Parathyroid adenoma (tissue), 2 donors: Measurements from ENCODE around the gene MRPS26.
"Not testable (repeated sequence)": the region's sequence is repeated elsewhere in the genome, so short reads cannot be mapped to it uniquely, and the experiment has no call there.

ENCODE experiments used
- H2AFZ ChIP-seq: fragments of 300-600 bp; sonication (generic); one replicate; pipeline ENCODE4 v1.7.0; 2017; ENCODE audit warnings: antibody characterized with exemption, mild to moderate bottlenecking
- H3K27ac ChIP-seq: fragments of 300-600 bp; sonication (generic); one replicate; pipeline ENCODE4 v1.7.0; 2017
- H3K27me3 ChIP-seq: fragments of 300-600 bp; sonication (generic); one replicate; pipeline ENCODE4 v1.7.0; 2017; ENCODE audit warnings: low read length; ENCODE audit not compliant: control insufficient read depth, insufficient read depth
- H3K36me3 ChIP-seq: fragments of 300-600 bp; sonication (generic); one replicate; pipeline ENCODE4 v1.7.0; 2017; ENCODE audit warnings: low read length; ENCODE audit not compliant: control insufficient read depth, insufficient read depth
- H3K4me1 ChIP-seq: fragments of 300-600 bp; sonication (generic); one replicate; pipeline ENCODE4 v1.7.0; 2017; ENCODE audit warnings: control low read depth
- H3K4me2 ChIP-seq: fragments of 300-600 bp; sonication (generic); one replicate; pipeline ENCODE4 v1.7.0; 2017; ENCODE audit warnings: low read length
- H3K4me3 ChIP-seq: fragments of 300-600 bp; sonication (generic); one replicate; pipeline ENCODE4 v1.7.0; 2017; ENCODE audit warnings: low read depth, low read length
- H3K79me2 ChIP-seq: fragments of 300-600 bp; sonication (generic); one replicate; pipeline ENCODE4 v1.7.0; 2017; ENCODE audit warnings: control low read depth
- H3K9ac ChIP-seq: fragments of 300-600 bp; sonication (generic); one replicate; pipeline ENCODE4 v1.7.0; 2017; ENCODE audit warnings: mild to moderate bottlenecking
- H3K9me3 ChIP-seq: fragments of 300-600 bp; sonication (generic); one replicate; pipeline ENCODE4 v1.7.0; 2017; ENCODE audit warnings: low read length; ENCODE audit not compliant: control insufficient read depth
- TF ChIP-seq, protein P1 (sequence below): fragments of 300-600 bp; sonication (generic); IDR thresholded peaks from one replicate; pipeline ENCODE4 v1.7.0; 2017; ENCODE audit warnings: antibody characterized with exemption, mild to moderate bottlenecking
- donor health status: primary hyperparathyroidism.

MRPS26 gene

DNA sequence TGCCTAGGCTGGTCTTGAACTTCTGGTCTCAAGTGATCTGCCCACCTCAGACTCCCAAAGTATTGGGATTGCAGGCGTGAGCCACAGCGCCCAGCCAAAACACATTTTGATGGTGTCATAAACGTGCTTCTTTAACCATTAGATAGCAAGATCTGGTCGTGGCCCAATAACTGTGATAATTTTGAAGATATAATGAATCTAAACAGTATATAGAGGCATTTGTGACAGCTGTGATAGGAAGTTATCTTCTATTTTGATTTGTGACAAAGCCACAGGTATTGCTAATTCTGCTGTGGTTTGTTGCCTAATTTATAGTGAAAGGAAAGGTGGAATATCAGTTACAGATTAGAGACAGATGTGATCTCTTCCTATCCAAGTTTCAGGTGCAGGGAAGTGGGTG is 24.9 kb downstream of the MRPS26 start:
- H3K4me3 ChIP-seq, result no peak overlapping the region
- no peaks in the 10 kb centered on the region for H3K27me3 ChIP-seq
- H3K9ac ChIP-seq, result no peak overlapping the region
- no peaks in the 10 kb centered on the region for H3K79me2 ChIP-seq
- no peaks in the 10 kb centered on the region for H3K36me3 ChIP-seq
- H2AFZ ChIP-seq, result no peak overlapping the region
- no peak overlapping the region for H3K27ac ChIP-seq
- H3K4me2 ChIP-seq, result no peak overlapping the region
- TF ChIP-seq, protein P1, sequence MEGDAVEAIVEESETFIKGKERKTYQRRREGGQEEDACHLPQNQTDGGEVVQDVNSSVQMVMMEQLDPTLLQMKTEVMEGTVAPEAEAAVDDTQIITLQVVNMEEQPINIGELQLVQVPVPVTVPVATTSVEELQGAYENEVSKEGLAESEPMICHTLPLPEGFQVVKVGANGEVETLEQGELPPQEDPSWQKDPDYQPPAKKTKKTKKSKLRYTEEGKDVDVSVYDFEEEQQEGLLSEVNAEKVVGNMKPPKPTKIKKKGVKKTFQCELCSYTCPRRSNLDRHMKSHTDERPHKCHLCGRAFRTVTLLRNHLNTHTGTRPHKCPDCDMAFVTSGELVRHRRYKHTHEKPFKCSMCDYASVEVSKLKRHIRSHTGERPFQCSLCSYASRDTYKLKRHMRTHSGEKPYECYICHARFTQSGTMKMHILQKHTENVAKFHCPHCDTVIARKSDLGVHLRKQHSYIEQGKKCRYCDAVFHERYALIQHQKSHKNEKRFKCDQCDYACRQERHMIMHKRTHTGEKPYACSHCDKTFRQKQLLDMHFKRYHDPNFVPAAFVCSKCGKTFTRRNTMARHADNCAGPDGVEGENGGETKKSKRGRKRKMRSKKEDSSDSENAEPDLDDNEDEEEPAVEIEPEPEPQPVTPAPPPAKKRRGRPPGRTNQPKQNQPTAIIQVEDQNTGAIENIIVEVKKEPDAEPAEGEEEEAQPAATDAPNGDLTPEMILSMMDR, result no peak
- no peaks in the 10 kb centered on the region for H3K9me3 ChIP-seq
- peaks cover 5% of the 10 kb centered on the region for H3K4me1 ChIP-seq

DNA sequence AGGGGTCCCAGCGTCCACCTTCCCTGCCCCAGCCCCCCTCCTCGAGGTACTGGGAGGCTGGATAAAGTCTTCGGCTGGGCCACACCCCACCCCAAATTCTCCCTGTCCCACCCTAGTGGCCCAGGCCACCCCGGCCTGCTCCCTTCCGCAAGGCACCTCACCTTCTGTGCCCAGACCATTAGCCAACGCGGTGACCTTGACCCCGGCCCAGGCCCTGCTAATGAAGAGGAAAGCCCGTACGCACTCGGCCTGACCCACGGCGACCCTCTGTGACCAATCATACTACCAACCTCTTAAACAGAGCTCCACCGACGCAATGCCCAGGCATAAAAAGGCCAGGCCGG is 25.4 kb downstream of the MRPS26 start:
- H3K79me2 ChIP-seq, result no peaks in the 10 kb centered on the region
- H3K9ac ChIP-seq, result no peak overlapping the region
- H3K4me1 ChIP-seq, result peaks cover 5% of the 10 kb centered on the region
- H3K9me3 ChIP-seq, result no peaks in the 10 kb centered on the region
- TF ChIP-seq, protein P1, result no peak
- H2AFZ ChIP-seq, result no peak overlapping the region
- no peaks in the 10 kb centered on the region for H3K27me3 ChIP-seq
- peak overlapping the region; percentile 9 for H3K4me2 ChIP-seq
- no peak overlapping the region for H3K4me3 ChIP-seq
- H3K27ac ChIP-seq, result no peak overlapping the region
- H3K36me3 ChIP-seq, result no peaks in the 10 kb centered on the region

DNA sequence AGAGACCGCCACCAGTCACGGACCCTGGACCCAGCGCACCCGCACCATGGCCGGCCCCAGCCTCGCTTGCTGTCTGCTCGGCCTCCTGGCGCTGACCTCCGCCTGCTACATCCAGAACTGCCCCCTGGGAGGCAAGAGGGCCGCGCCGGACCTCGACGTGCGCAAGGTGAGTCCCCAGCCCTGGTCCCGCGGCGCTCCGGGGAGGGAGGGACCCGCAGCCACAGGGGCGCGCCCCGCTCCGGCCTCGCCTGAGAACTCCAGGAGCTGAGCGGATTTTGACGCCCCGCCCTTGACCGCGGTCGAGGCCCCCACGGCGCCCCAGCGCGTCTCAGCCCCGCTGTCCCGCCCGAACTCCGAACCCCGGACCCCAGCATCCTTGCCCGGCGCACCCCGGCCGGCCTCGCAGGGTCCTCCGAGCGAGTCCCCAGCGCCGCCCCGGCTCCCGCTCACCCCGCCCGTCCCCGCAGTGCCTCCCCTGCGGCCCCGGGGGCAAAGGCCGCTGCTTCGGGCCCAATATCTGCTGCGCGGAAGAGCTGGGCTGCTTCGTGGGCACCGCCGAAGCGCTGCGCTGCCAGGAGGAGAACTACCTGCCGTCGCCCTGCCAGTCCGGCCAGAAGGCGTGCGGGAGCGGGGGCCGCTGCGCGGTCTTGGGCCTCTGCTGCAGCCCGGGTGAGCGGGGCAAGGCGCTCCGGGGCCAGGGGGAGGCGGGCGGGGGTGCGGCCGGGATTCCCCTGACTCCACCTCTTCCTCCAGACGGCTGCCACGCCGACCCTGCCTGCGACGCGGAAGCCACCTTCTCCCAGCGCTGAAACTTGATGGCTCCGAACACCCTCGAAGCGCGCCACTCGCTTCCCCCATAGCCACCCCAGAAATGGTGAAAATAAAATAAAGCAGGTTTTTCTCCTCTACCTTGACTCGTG is 26.0 kb downstream of the MRPS26 start, which contains the start of gene OXT:
Gene OXT, plus strand, starts transcription at position 11 of the 920 bp plus-strand sequence. Its CDS starts 36 bp downstream, at position 47.
- Histone ChIP-seq H3K9ac (no peak within 1 kb of the TSS), H3K4me1 (peaks cover 5% of the 10 kb centered on the region), H3K4me3 (no peak within 1 kb of the TSS), H3K4me2 (peak within 1 kb of the TSS; percentile 9), H3K9me3 (no peaks in the 10 kb centered on the region), H3K27me3 (no peaks in the 10 kb centered on the region), H2AFZ (peak within 1 kb of the TSS; percentile 93), H3K79me2 (no peaks in the 10 kb centered on the region), H3K36me3 (no peaks in the 10 kb centered on the region), H3K27ac (no peak within 1 kb of the TSS)
- TF ChIP-seq, protein P1, result no peak

DNA sequence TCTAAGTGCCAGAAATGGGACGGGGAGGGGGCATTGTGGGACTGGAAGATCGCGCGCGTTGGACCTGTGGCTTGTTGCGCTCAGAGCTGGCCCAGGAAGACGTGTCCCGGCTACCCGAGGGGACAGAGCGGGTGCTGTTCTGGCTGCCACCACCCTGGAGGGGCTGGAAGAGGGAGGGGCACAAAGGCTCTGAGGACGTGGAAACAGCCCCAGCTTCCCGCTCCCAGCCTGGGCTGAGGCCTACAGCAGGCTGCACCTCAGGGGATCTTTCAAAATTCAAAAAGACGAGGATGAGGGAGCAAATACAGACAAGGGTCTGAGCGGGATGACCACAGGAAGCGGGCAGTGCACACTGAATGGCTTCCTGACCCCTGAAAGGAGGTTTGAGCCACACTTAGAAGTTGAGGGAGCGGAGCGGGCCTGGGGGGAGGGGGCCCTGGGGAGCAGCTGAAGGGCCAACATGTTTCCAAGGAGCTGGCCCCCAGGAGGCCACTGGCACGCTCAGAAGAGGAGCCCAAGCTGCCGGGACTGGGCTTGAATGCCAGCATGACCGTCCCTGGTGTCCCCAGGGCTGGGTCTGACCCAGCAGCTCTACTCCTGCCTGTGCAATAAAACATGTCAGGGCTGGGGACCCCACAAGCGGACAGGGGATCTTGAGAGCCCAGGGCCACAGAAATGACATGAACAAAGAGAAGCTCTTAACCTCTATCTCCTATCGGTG is 26.8 kb downstream of the MRPS26 start:
- Histone ChIP-seq H3K27ac (no peak overlapping the region), H3K4me1 (peaks cover 2% of the 10 kb centered on the region), H2AFZ (no peak overlapping the region), H3K9ac (no peak overlapping the region), H3K9me3 (no peaks in the 10 kb centered on the region), H3K27me3 (no peaks in the 10 kb centered on the region), H3K4me3 (no peak overlapping the region), H3K36me3 (no peaks in the 10 kb centered on the region), H3K79me2 (no peaks in the 10 kb centered on the region), H3K4me2 (no peak overlapping the region)
- TF ChIP-seq, protein P1, result no peak

DNA sequence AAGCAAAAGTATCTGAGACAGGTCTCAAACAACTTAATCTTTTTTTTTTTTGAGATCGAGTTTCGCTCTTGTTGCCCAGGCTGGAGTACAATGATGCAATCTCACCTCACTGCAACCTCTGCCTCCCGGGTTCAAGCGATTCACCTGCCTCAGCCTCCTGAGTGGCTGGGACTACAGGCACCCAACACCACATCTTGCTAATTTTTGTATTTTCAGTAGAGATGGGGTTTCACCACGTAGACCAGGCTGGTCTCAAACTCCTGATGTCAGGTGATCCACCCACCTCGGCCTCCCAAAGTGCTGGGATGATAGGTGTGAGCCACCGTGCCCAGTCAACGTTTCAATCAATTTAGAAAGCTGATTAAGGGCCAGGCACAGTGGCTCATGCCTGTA is 27.4 kb downstream of the MRPS26 start:
- not testable (repeated sequence) for H3K4me1 ChIP-seq, H3K4me3 ChIP-seq, H3K36me3 ChIP-seq, H3K9me3 ChIP-seq, H3K9ac ChIP-seq, H3K4me2 ChIP-seq, H3K27me3 ChIP-seq, H3K27ac ChIP-seq, H3K79me2 ChIP-seq, H2AFZ ChIP-seq
